Measurements from ENCODE around the gene ERN1. TPM values are rescaled to one million over a fixed set of nuclear protein-coding genes. Genes with fewer than 3 reads are reported as not detected.

ERN1 gene
- total and polyA plus RNA-seq, 2 of the 8 experiments (the other 6 are each of a cell fraction or from before 2014, with no cell fraction given) = 1.8 to 3.9 TPM

GRCh38 chr17:64056269-64057005 lies 73.5 kb downstream of the ERN1 start:
- Histone ChIP-seq H3K18ac (ENCODE audit: extremely low read depth, low read length) (peak overlapping the region; percentile 64; the same call in 1 of the 2 replicates), H4K91ac (replicated peaks; ENCODE audit: insufficient read length, low read length) (no peak overlapping the region), H3K56ac (replicated peaks; ENCODE audit: insufficient read length, low read depth, low read length) (no peak overlapping the region), H2BK20ac (ENCODE audit: low read length) (peak overlapping the region; percentile 89), H3K79me2 (ENCODE audit: control insufficient read depth in 1 of 2, insufficient read depth in 2 of 2, low read length in 2 of 2) (no peaks in the 10 kb centered on the region), H3K4ac (replicated peaks; ENCODE audit: insufficient read length, low read depth, low read length) (no peak overlapping the region), H3K27me3 (replicated peaks in 1 of 4; ENCODE audit: control insufficient read depth in 3 of 4, extremely low read depth in 1 of 4, insufficient read depth in 3 of 4, low read length in 3 of 4) (no peaks in the 10 kb centered on the region), H3K4me3 (ENCODE audit: extremely low read depth in 1 of 4, insufficient read depth in 2 of 4, low read depth in 3 of 4, low read length in 4 of 4) (no peak overlapping the region), H3K36me3 (ENCODE audit: control insufficient read depth in 2 of 4, insufficient read depth in 4 of 4, low read length in 3 of 4) (0 out of 8 replicates have a peak, but pooled peaks cover 0 to 2% (median 0%) of the 10 kb centered on the region in 4 experiments), H4K20me1 (replicated peaks in 1 of 2; ENCODE audit: control insufficient read depth in 1 of 2, insufficient read depth in 2 of 2, low read length in 2 of 2) (no peaks in the 10 kb centered on the region), H2BK120ac (replicated peaks; ENCODE audit: low read depth, low read length) (no peak overlapping the region), H3K4me2 (ENCODE audit: insufficient read depth in 1 of 2, low read depth in 2 of 2, low read length in 2 of 2) (peak overlapping the region in 1 of 2 experiments; percentile 42; a peak in 1 of 4 replicates), H3K9ac (replicated peaks in 1 of 4; ENCODE audit: extremely low read depth in 1 of 4, low read depth in 3 of 4, low read length in 3 of 4) (no peak overlapping the region; a peak in 2 of 7 replicates), H2AK5ac (ENCODE audit: low read depth, low read length) (peak overlapping the region; percentile 57; the same call in 1 of the 2 replicates), H4K5ac (ENCODE audit: insufficient read length, low read depth, low read length) (no peak overlapping the region), H2BK15ac (ENCODE audit: low read length) (no peak overlapping the region), H3K23ac (ENCODE audit: insufficient read length) (no peak overlapping the region), H3K9me3 (ENCODE audit: insufficient read depth in 2 of 2, low read depth in 1 of 2, low read length in 1 of 2) (no peaks in the 10 kb centered on the region), H3K79me1 (ENCODE audit: low read depth, low read length) (no peaks in the 10 kb centered on the region), H4K8ac (ENCODE audit: extremely low read depth, insufficient read depth, low read length) (peak overlapping the region; percentile 45), H3K23me2 (ENCODE audit: low read depth, low read length) (no peaks in the 10 kb centered on the region), H3K27ac (ENCODE audit: low read depth, low read length) (no peak overlapping the region), H2AFZ (ENCODE audit: low read length) (no peak overlapping the region), H2BK12ac (ENCODE audit: low read depth, low read length) (peak overlapping the region; percentile 98), H3K14ac (ENCODE audit: insufficient read length) (no peak overlapping the region), H3K4me1 (replicated peaks in 1 of 4; ENCODE audit: control insufficient read depth in 3 of 4, insufficient read depth in 4 of 4, low read length in 3 of 4) (peaks cover 3 to 9% (median 6%) of the 10 kb centered on the region in 4 experiments), H2BK5ac (ENCODE audit: low read depth, low read length) (peak overlapping the region; percentile 97)
- WGBS, 2 experiments (ENCODE audit: extremely low coverage in 1 of 2, insufficient coverage in 1 of 2, insufficient read length in 1 of 2, insufficient replicate concordance in 2 of 2, low coverage in 1 of 2, low lambda C conversion rate in 2 of 2, missing lambda C conversion rate in 1 of 2) = 73% methylated on average over 12 of the region's 12 CpGs; no CpG with 5 or more reads in 1 of the 2 experiments
- DNase-seq (ENCODE audit: low read depth in 1 of 2, low spot score in 2 of 2) (peak; percentile 43 to 54), FAIRE-seq (no peak)
- TF ChIP-seq TEAD4 (IDR thresholded peaks at IDR 0.05; ENCODE audit: low read depth, low read length) (peak; percentile 96), SP1 (IDR thresholded peaks at IDR 0.05; ENCODE audit: low read depth, low read length) (no peak), TAF1 (IDR thresholded peaks at IDR 0.05; ENCODE audit: low read depth, low read length) (0 out of 2 replicates have a peak, but pooled peaks have one; percentile 17), SIN3A (conservative IDR thresholded peaks at IDR 0.05 in 1 of 2, IDR thresholded peaks at IDR 0.05 in 1 of 2; ENCODE audit: low read depth in 1 of 2, low read length in 2 of 2) (0 out of 4 replicates have a peak, but pooled peaks have one; percentile 42 to 50), YY1 (IDR thresholded peaks at IDR 0.05; ENCODE audit: low read depth, low read length) (0 out of 2 replicates have a peak, but pooled peaks have one; percentile 16), EP300 (IDR thresholded peaks at IDR 0.05; ENCODE audit: borderline replicate concordance in 1 of 2, low read depth in 2 of 2, low read length in 2 of 2) (no peak)
- TF ChIP-seq, protein P1, sequence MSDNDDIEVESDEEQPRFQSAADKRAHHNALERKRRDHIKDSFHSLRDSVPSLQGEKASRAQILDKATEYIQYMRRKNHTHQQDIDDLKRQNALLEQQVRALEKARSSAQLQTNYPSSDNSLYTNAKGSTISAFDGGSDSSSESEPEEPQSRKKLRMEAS (IDR thresholded peaks at IDR 0.05) = peak; percentile 88
- TF ChIP-seq, protein P2, sequence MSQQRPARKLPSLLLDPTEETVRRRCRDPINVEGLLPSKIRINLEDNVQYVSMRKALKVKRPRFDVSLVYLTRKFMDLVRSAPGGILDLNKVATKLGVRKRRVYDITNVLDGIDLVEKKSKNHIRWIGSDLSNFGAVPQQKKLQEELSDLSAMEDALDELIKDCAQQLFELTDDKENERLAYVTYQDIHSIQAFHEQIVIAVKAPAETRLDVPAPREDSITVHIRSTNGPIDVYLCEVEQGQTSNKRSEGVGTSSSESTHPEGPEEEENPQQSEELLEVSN (IDR thresholded peaks at IDR 0.05) = peak; percentile 77
- POLR2A ChIA-PET (ENCODE audit: partially characterized antibody) = interaction anchor here (0.8 to 4.8 kb wide), 7 partner anchors 24 to 216 kb away, joined by 3 to 32 read pairs (median 4); no protein-coding TSS in a partner anchor
- CTCF ChIA-PET (ENCODE audit: partially characterized antibody) = interaction anchor here (0.7 to 13.9 kb wide), 19 partner anchors 7 to 159 kb away, joined by 3 to 238 read pairs (median 4); partner anchors contain the start of genes ERN1 and GH1
